OCI-M2 (cell line): ENCODE results near the gene HOTAIR.

Experiments
- DNase-seq: peaks from one replicate; lab custom pipeline; 2025; ENCODE audit not compliant: unreplicated experiment; lab: John Stamatoyannopoulos, UW

The HOTAIR gene

DNA sequence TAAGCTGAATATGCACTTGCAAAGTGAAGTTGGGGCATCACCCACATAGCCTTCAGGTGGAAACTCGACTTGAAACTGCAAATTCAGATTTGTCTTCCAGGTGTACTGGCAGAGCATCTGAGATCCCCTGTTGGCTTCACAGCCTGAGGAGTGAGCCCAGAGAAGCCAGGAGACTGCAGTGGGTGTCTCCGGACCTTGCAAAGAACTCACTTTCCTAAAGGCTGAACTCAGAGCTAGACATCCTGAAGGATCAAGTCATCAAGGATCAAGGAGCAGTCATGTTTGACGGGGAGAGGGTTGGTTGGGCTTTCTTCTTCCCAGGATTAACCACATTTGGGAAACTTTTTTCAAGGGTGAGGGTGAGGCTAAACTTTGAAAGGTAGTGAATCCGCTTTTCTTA is 45.2 kb downstream of the HOTAIR start:
- no peak for DNase-seq

DNA sequence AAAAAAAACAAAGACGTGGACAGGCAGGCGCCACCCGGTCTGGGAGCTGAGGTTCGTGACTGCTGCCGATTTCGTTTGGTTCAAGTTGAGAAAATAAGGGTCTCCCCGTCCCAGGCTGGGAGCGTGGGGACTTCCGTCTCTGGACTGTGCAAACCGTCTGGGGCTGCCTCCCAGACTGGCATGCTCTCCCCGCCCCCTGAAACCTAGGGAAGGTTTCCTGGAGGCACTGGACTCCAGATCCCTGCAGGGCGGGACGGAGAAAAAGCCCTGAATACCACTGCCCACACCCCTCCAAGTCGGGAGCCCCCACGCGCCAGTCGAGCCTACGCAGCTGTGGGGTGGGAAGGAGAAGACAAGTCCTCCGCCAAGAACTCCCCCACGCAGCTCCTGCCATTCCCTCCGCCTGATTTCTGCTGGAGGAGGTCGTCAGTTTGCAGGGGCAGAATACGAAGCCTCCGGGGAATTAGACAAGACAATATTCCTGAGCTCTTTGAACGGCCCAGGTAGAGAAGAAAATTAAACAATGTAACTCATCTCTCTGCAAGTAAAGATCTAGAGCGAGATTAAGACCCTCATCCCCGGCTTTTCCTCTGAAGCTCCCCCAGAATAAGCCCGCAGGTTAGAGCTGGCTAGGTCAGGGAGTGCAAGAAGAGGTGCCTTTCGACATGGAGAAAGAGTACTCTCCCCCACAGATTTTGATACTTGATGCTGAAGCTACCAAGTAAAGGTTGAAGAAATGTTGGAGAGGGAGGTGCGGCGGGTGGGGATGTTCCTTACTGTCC is 46.5 kb downstream of the HOTAIR start:
- DNase-seq: no peak

DNA sequence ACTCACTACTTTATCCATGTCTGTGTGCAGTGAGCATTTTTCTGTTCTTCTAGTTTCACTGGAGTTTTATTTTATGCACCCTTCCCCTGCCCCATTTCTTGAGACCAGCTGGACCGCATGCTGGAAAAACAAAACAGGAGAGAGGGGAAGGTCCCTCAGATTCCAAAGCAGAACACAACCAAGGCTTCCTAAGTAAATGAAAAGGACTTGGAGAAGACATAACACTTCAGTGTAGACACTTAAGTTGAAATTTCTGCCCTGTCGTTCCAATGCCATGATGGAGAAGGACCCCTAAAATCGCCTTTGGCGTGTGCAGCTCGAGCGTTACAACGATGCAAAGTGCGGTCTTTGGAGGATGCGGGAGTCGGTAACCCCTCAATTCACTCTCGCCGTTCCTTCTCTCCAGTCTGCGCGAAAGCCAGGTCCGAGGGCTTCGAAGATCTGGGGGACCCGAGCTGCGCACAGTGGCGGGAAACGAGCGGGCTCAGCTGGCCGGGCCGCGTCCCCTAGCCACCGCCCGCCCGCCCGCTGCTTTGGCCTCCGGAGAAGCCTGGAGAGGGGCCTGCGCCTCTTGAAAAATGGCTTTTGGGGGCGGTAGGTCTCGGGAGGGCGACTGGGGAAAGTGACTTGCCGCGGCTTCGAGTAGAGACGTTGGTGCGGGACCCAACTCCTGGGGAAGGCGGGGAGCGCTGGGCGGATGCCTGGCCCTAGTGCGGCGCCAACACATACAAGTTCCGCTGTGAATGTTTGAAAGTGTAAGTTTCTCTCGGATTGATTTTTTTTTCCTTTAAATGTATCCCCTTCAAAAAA is 47.3 kb downstream of the HOTAIR start:
- no peak for DNase-seq

DNA sequence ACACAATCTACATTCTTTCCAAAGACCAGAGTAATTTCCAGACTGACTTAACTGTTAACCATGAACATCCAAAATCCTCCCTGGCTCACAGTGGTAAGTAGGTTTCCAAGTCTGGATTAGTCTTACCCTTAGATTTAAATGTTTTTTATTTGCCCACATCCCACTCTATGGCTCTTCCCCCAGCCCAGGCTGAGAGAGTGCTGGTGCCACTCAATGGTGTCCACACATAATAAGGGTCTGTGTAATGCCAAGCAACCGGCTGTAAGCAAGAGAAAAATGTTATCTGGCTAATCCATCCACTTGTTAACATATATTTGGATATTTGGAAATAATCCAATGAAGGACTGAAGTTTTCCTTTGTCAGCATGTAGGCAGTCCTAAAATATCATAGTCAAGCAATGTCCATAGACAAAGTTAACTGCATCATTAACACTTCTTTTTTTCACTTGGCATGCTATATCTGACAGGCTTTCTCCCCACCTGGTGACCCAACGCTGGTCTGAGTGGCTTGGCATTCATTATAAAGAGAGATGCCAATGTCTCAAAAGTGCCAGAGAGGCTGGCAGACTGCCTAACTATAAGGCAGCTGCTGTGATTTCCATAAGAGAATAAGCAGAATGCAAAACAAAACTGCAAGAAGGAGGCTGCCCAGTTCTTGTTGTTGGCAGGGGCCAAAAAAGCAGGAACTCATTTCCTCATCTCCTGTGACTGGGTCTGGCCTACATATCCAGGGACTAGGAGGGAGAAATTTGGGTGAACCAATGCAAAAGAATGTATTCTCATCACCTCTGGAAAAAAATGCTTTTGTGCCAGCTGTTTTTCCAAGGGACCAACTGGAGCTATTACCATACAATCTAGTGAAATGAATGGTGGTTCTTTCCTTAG is 50.0 kb downstream of the HOTAIR start:
- no peak for DNase-seq

DNA sequence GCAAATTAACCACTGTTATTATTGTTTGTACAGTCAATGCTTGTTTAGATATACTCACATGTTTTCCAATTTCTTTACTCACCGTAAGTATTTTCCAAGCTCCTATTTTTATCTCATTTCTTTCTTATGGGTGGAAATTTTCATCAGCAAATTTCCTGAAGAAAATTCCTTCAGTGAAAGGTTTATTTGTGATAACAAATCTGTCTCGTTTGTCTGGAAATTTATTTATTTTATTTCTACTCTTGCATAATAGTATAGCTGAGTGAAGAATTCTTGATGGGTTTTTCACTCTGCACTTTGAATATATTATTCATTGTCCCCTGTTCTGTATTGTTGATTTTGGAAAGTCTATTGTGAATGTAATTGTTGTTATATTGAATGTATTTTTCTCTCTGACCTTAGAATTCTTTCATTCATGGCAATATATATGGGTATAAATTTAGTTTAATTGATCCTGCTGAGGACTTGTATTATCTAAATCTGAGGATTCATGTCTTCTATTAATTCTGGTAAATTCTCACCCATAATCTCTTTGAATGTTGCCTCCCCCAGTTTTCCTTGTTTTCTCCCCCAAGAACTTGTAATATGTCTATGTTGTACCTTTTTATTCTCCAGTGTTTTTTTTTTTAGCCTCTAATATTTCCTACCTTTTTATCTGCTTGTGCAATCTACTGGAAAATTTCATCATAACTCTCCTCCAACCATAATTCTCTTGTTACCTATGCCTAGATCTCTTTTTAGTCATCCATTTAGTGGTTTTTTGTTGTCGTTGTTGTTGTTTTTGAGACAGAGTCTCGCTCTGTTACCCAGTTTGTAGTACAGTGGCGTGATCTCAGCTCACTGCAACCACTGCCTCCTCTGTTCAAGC is 57.7 kb downstream of the HOTAIR start:
- DNase-seq: no peak
